DMS53 treated with DMSO at 0.1 percent for 48 hours (cell line): Measurements from ENCODE around the gene PBX3.

ENCODE experiments used
- DNase-seq: peaks from one replicate; lab custom pipeline; 2025; ENCODE audit not compliant: unreplicated experiment; lab: John Stamatoyannopoulos, UW

Gene PBX3

GRCh38 chr9:125747053-125747764 is at the start of gene PBX3:
TSS of gene PBX3 (plus strand) at chr9:125747373.
- DNase-seq, result peak; percentile 8

DNA sequence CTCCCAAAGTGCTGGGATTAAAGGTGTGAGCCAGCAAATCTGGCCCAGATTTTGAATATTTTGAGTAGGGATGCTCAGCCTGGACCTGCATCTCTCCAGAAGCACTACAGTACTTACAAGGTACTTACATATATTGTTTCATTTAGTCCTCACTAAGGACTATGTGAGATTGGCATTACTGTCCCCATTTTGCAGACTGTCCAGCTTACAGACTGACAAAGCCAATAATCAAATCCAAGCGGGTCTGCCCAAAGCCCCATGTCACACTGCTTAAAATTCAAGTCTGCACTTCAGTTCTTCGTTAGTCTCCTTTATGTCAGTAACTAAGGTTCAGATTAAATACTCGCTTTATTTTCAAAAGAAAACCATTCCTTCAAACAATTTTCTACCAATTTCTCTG is 47.3 kb upstream of the PBX3 start:
- no peak for DNase-seq

- DNase-seq, result no peak
These were observed 46.4 kb upstream of the PBX3 start for GRCh38 chr9:125700791-125701190.

GRCh38 chr9:125701351-125701750 is 45.8 kb upstream of the PBX3 start:
- DNase-seq, result no peak

DNA sequence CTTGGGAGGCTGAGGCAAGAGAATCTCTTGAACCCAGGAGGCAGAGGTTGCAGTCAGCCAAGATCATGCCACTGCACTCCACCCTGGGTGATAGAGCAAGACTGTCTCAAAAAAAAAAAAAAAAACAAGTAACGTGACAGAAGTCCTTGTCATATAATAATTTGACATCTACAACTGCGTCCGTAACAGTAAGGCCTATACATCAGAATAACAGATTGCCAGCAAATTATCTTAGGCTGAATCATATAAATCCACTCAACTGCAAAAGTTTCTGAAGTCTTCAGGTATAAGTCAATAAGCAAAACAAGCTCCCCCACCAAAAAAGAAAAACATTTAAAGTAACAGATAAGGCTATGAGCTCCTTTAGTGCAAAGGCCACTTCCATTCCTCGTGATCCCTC is 43.5 kb upstream of the PBX3 start:
- DNase-seq, result no peak

DNA sequence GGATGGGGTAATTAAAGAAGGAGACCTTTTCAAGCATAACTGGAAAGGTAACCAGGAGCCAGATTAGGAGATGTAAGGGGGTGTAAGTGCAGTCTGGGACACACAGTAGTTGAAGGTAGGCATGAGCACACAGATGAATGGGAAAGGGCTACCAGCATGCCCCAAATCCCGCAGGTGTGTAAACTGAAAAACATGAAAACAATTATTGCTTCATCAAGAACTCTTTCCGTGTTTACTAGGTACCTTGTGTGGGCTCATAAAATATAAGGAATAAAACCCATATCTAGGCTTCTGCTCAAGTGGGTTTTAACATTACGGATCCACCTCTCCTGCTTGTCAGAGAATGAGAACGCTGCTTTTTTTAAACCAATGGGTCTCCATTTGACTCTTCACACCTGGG is 41.3 kb upstream of the PBX3 start:
- no peak for DNase-seq

- DNase-seq, result peak; percentile 91
These were observed 40.3 kb upstream of the PBX3 start, which contains the start of gene MAPKAP1 for GRCh38 chr9:125706651-125707471. TSS of gene MAPKAP1 (minus strand) at chr9:125707208. CDS start at chr9:125672574, 34,634 bp downstream.

GRCh38 chr9:125707472-125707804 is 39.7 kb upstream of the PBX3 start:
- DNase-seq, result no peak

- DNase-seq, result no peak
These were observed 20.6 kb upstream of the PBX3 start for GRCh38 chr9:125726456-125727132.

DNA sequence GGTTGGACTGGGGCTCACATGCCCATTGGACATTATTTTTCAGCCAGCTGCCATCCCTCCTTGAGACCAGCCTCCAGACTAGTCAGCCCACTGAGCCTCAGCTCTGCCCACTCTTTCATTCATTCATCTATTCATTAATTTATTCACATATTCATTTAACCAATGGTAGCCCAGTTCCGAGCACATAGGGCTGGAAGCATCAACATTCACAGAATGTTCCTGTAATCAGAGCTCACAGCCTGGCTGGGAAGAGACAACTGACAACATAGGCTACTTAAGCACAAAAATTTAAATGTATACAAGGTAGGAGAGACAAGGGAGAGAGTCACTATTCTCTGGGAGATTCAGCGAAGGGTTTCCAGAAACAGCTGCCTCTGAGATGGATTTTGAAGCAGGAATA is 17.0 kb upstream of the PBX3 start:
- no peak for DNase-seq

- DNase-seq, result no peak
These were observed 14.6 kb upstream of the PBX3 start for GRCh38 chr9:125732562-125732961.

GRCh38 chr9:125739436-125739835 is 7.7 kb upstream of the PBX3 start:
- no peak for DNase-seq

DNA sequence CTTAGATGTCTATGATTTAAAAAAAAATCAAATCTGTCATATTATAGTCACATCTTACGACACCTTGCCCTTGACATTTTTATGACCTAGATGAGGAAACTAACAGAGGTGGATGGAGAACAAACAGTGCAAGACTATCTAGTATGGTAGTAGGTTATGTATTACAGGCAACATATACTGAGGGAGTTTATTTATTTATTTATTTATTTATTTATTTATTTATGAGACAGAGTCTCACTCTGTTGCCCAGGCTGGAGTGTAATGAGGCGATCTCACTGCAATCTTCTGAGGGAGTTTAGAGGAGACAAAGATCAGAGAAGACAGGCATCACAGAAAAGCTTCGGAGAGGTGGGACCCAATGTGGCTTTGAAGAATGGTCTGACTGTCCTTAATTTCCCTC is 4.5 kb upstream of the PBX3 start:
- DNase-seq, result no peak

GRCh38 chr9:125743682-125744428 is 3.3 kb upstream of the PBX3 start:
- no peak for DNase-seq

- no peak for DNase-seq
These were observed 2.6 kb upstream of the PBX3 start for GRCh38 chr9:125744616-125745015.

- no peak for DNase-seq
These were observed 2.2 kb upstream of the PBX3 start for GRCh38 chr9:125745018-125745417.

DNA sequence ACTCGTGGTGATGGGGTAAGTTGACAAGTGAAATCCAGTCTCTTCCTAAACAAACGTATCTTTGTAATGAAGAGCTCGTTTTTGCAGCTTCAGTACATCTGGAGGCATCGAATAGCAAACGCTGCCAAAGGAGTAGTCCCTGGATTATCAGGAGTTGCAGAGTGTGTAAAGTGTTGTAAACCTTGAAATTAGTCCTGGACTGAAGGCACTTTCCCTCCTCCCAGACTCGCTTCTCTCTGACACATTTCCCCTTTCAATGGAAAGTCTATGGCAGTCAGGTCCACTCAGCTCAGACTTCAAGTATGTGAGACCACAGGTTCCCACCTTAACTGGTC is 1.5 kb upstream of the PBX3 start:
- peak; percentile 79 for DNase-seq

GRCh38 chr9:125746017-125746773 is 978 bp upstream of the PBX3 start:
- peak; percentile 96 for DNase-seq

DNA sequence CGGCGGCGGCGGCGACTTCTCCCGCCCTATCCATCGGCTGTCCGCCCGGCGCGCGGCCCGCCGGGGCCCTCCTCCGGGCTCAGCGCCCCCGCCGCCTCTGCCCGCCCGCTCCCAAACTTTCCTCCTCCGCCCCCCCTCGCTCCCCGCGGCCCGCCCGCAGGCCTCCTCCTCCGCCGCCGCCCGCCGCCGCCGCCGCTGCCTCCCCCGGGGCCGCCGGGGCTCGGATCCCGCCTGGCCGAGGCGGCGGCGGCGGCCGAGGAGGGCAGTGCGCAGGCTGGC is 460 bp upstream of the PBX3 start:
- DNase-seq, result no peak

- DNase-seq, result no peak
These were observed 732 bp downstream of the PBX3 start for GRCh38 chr9:125747765-125748445.
